T-helper 1 cell treated with Interleukin-12 subunit alpha and Interleukin-12 subunit beta and Interleukin-4 antibody, amounts not matched to agents 30 ng/mL and 1 ng/mL, for 36 hours (primary cell): Measurements from ENCODE around the gene OR2D3. TPM values are rescaled to one million over a fixed set of nuclear protein-coding genes. Genes with fewer than 3 reads are reported as not detected.
"Not testable (repeated sequence)": the region's sequence is repeated elsewhere in the genome, so short reads cannot be mapped to it uniquely, and the experiment has no call there.

Source experiments
- intact Hi-C: fragments of 100-400 bp; cut with micrococcal nuclease; formaldehyde crosslinking; loops from one replicate; pipeline ENCODE4 v1.15.1; 2024
- total RNA-seq: library from RNA; stranded (reverse); gene quantifications from 2 replicates; pipeline ENCODE4 v1.2.3, GENCODE V29; 2022

The OR2D3 gene, protein sequence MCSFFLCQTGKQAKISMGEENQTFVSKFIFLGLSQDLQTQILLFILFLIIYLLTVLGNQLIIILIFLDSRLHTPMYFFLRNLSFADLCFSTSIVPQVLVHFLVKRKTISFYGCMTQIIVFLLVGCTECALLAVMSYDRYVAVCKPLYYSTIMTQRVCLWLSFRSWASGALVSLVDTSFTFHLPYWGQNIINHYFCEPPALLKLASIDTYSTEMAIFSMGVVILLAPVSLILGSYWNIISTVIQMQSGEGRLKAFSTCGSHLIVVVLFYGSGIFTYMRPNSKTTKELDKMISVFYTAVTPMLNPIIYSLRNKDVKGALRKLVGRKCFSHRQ
- total RNA-seq = not detected in 2 replicates

DNA sequence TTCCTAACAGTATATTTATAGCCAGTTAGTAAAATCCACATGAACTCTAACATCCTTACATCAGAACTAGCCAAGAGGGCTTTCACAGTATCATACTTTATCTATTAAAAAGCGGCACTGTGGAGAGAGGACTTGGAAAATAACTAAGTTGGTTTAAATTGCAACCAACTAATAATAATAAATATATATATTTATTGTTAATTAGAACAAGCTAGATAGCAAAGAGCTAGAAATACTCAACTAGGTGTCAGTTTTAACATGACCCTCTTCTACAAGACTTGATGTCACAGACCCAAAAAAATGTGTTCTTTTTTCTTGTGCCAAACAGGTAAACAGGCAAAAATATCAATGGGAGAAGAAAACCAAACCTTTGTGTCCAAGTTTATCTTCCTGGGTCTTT is at the start of gene OR2D3:
Gene OR2D3, plus strand, starts transcription at position 301 of the 400 bp plus-strand sequence. Its CDS starts 0 bp downstream, at position 301.
- intact Hi-C loops = loop anchor here (10.0 kb wide), 1 partner anchor 436 kb away; the partner anchor contains the start of genes ARFIP2 and TIMM10B

DNA sequence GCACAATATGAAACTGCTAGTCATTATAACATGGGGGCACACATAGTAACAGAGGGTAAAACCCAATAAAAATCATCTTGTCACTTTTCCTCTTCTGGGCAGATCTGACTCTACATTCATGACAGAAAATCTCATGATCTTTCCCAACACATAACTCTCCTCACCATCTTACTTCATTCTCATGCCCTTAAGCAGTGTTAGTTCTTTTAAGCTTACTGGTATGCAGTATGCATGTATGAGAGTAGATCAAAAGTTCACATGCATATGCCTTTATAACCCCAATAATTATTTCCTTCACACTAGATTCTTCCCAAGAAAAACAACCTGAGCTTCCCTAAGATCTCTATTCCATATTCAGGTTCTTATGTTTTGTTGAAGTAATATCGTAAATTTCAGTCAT is 49.5 kb upstream of the OR2D3 start:
- intact Hi-C loops = no loop called here

- intact Hi-C loops = no loop called here
Observed at GRCh38 chr11:6875761-6876160, 45.0 kb upstream of the OR2D3 start.

DNA sequence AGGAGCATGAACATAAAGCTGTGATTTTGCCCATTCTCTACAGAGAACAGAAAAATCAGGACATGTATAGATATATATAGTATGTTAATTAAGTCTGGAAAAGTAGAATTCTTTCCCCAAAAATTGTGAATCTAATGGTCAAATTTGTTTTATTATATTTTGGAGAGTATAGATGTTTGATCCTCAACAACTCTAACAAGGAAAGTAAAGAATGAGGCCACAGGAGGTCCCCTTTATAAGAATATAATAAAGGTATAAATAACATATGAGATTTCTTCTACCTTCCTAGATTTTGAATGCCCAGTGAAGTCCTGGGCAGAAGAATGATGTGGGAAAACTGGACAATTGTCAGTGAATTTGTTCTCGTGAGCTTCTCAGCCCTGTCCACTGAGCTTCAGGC is 44.5 kb upstream of the OR2D3 start, which contains the start of gene OR10A4:
Gene OR10A4, plus strand, starts transcription at position 301 of the 400 bp plus-strand sequence. Its CDS starts 23 bp downstream, at position 324.
- intact Hi-C loops = no loop called here

DNA sequence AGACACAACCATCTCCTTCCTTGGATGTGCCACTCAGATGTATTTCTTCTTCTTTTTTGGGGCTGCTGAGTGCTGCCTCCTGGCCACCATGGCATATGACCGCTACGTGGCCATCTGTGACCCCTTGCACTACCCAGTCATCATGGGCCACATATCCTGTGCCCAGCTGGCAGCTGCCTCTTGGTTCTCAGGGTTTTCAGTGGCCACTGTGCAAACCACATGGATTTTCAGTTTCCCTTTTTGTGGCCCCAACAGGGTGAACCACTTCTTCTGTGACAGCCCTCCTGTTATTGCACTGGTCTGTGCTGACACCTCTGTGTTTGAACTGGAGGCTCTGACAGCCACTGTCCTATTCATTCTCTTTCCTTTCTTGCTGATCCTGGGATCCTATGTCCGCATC is 43.9 kb upstream of the OR2D3 start:
- intact Hi-C loops = no loop called here

DNA sequence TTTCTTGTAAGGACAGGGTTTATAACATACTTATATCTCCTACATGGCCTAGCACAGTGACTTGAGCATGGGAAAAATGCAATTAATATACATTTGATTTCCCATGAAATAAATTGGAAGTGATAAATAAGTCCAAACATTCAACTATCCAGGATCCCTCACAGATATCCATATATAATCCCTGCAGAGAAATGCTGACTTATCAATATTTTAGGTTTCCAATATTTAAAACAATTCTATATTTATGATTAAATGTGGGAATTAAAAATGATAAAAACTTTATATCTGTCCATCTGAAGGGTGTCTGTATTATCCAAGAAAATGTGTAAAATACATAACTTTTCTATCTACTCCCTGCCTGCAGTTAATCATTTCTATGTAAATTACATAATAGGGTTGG is 38.1 kb upstream of the OR2D3 start:
- intact Hi-C loops = no loop called here

GRCh38 chr11:6887711-6888110 is 33.1 kb upstream of the OR2D3 start:
- intact Hi-C loops = not testable (repeated sequence)

DNA sequence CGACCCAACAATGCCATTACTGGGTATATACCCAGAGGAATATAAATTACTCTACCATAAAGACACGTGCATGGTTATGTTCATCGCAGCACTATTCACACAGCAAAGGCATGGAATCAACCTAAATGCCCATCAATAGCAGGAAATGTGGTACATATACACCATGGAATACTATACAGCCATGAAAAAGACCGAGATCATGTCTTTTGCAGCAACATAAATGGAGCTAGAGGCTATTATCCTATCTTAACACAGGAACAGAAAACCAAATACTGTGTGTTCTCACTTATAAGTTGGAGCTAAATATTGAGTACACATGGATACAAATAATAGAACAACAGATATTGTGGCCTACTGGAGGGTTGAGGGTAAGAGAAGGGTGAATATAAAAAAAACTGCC is 32.0 kb upstream of the OR2D3 start:
- intact Hi-C loops = no loop called here

DNA sequence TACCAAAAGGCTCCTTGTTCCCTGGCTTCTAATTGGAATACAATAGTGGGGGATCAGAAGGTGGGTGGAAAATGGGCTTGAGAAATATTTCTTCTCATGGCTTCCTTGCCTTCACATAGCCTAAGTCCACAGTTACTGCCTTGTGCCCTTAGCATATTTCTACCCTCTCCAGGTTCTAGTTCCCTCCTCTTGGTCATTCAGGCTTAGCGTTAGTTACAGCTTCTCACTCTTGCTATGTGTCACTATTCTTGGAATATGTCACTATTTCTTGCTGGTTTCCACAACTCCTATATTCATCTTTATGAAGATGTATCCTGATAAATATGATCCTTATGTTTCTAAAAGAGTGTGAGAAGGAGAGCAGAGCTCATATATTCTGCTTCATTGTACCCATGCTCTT is 31.0 kb upstream of the OR2D3 start:
- intact Hi-C loops = no loop called here

DNA sequence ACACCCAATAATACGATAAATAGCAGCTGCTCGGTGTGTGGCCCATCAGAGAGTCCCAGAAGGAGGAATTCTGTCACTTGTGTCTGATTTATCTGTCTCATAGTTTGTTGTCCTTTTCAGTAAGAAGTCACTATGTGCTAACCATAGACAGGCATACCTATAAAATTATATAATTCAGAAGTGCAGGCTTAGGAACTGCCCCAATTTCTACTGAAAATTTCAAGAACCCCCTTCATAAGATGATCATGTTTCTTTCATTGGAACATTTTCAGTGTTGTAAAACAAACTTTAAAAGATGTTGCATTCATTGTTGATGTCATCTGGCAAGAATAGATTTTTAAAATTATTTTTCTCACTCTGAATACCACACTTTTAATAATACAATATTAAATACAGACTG is 28.4 kb upstream of the OR2D3 start, which contains the start of gene OR2D2:
Gene OR2D2, minus strand, starts transcription at position 101 of the 400 bp plus-strand sequence. Its CDS starts 0 bp downstream, at position 101.
- intact Hi-C loops = no loop called here

GRCh38 chr11:6894097-6894496 is 26.7 kb upstream of the OR2D3 start:
- intact Hi-C loops = no loop called here

DNA sequence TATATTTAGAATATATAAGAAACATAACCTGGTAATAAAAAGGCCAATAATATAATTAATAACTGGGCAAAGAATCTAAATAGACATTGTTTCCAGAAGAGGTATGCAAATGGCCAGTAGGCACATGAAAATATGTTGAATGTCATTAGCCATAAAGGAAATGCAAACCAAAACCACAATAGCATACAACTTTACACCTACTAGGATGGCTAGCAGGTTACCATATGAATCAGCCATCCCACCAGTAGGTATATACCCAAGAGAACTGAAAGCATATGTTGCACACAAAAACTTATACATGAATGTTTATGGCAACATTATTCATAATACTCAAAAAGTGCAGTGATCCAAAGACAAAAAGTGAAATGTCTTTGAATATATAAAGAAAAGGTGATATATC is 25.8 kb upstream of the OR2D3 start:
- intact Hi-C loops = no loop called here

- intact Hi-C loops = no loop called here
Observed at GRCh38 chr11:6898911-6899310, 21.9 kb upstream of the OR2D3 start.

DNA sequence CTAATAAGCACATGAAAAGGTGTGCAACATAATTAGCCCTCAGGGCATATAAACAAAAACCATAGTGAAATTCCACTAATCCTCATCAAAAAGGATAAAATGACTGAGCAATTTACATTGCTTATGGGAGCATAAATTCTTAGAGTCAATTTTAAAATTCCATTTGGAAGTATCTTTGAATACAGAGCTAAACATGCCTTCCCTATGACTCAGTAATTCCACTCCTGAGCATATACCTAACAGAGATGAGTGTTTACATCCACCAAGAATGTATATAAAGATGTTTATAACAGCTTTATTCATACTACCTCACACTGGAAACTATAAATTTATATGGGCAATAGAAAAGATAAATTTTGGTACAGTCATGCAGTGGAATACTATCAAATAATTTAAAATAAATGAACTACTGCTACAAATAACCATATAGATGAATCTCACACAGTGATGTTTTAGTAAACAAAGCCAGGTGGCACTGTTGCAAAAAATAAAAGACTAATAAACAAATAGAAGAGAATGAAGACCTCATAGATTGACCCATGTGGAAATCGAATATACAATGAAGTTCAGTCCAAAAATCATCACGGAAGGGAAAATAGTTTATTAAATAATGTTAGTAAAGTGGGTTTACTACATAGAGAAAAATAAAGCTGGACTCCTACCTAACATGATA is 20.3 kb upstream of the OR2D3 start:
- intact Hi-C loops = loop anchor here (5.0 kb wide), 1 partner anchor 542 kb away; no protein-coding TSS in a partner anchor

- intact Hi-C loops = loop anchor here (5.0 kb wide), 1 partner anchor 537 kb away; no protein-coding TSS in a partner anchor
Observed at GRCh38 chr11:6904804-6905203, 16.0 kb upstream of the OR2D3 start.

GRCh38 chr11:6911378-6911777 is 9.4 kb upstream of the OR2D3 start:
- intact Hi-C loops = no loop called here

DNA sequence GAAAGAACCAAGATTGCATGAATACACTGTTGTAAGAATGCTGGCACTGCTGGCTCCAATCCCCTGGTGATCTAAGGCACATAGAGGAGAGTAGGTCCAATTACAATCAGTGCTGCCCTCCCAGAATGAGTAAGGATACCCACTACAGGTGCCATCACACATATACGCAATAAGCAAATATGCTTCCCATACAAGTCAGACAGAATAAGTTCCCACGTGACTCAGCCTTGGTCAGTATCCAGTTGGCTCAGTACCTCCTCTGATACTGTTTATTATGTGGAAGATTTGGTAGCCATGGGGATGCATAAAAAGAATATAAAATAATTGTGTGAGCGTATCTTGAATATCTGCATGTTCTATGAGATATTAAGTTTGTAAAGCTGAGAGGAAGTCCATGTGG is 8.9 kb upstream of the OR2D3 start:
- intact Hi-C loops = no loop called here

- intact Hi-C loops = loop anchor here (10.0 kb wide), 1 partner anchor 435 kb away; the partner anchor contains the start of genes ARFIP2 and TIMM10B
Observed at GRCh38 chr11:6919698-6920097, 1.1 kb upstream of the OR2D3 start.

DNA sequence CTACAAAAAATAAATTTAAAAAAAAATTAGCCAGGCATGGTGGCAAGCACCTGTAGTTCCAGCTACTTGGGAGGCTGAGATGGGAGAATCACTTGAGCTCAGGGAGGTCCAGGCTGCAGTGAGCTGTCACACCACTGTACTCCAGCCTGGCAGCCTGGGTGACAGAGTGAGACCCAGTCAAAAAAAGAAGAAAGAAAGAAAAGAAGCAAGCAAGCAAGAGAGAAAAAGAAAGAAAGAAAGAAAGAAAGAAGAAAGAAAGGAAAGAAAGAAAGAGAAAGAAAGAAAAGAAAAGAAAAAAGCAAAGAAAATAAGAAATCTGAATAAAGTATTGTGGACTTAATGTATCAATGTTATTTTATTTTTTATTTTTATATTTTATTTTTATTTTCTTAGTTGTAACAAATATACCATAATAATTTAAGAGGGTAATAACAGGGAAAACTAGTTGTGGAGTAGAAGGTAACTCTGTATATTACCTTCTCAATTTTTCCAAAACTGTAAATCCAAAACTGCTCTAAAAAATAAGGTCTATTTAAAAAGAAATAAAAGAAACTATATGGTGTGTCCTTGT is 4.3 kb downstream of the OR2D3 start:
- intact Hi-C loops = loop anchor here (10.0 kb wide), 1 partner anchor 440 kb away; the partner anchor contains the start of genes ARFIP2 and TIMM10B

- intact Hi-C loops = loop anchor here (1.0 to 10.0 kb wide), 2 partner anchors 188 to 441 kb away; partner anchors contain the start of genes ARFIP2 and TIMM10B
Observed at GRCh38 chr11:6925636-6926207, 4.9 kb downstream of the OR2D3 start.
